Measurements from ENCODE around the gene PNPLA2.

- TF ChIP-seq CTCF (conservative IDR thresholded peaks at IDR 0.05 in 1 of 2, IDR thresholded peaks at IDR 0.05 in 1 of 2; ENCODE audit: low read depth in 1 of 2, low read length in 2 of 2), result no peak
- no peak for TF ChIP-seq EZH2 (IDR thresholded peaks at IDR 0.05; ENCODE audit: low read length, missing control alignments)
Observed at GRCh38 chr11:859394-860131, 40.8 kb downstream of the PNPLA2 start.
